A673 (cell line): Measurements from ENCODE around the gene GPC6.

Source experiments
- EZH2 ChIP-seq: fragments of 200-600 bp; sonication (generic); IDR thresholded peaks from 2 replicates; pipeline ENCODE4 v1.6.1; 2017; ENCODE audit warnings: borderline replicate concordance, low read depth, mild to moderate bottlenecking, mixed read lengths, antibody characterized with exemption, low read length; ENCODE audit not compliant: poor library complexity, severe bottlenecking
- TF ChIP-seq, protein P1 (sequence below): fragments of 300-800, 200-600 bp; sonication (generic); conservative IDR thresholded peaks from 2 replicates; pipeline ENCODE4 v1.5.1; 2017; ENCODE audit warnings: low read depth, mild to moderate bottlenecking, antibody characterized with exemption, low read length, moderate library complexity, mixed read lengths

DNA sequence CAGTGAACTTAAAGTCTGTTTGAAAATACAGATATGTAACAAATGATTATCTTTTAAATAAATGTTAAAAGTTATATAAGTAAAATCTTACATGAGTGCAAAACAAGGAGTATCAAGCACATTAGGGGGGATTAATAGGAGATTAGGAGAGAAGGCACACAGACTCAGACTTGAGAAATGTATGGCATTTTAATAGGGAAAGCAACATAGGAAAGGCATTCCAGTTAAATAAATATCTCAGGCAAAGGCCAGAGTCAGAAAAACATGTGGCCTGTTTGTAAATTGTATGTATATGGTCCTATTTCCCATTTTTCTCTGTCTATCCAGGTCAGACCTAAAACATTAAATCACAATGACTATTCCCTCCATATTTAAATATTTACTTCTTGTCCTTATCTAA lies 462.7 kb downstream of the GPC6 start:
- TF ChIP-seq, protein P1, sequence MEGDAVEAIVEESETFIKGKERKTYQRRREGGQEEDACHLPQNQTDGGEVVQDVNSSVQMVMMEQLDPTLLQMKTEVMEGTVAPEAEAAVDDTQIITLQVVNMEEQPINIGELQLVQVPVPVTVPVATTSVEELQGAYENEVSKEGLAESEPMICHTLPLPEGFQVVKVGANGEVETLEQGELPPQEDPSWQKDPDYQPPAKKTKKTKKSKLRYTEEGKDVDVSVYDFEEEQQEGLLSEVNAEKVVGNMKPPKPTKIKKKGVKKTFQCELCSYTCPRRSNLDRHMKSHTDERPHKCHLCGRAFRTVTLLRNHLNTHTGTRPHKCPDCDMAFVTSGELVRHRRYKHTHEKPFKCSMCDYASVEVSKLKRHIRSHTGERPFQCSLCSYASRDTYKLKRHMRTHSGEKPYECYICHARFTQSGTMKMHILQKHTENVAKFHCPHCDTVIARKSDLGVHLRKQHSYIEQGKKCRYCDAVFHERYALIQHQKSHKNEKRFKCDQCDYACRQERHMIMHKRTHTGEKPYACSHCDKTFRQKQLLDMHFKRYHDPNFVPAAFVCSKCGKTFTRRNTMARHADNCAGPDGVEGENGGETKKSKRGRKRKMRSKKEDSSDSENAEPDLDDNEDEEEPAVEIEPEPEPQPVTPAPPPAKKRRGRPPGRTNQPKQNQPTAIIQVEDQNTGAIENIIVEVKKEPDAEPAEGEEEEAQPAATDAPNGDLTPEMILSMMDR, result no peak
- TF ChIP-seq EZH2, result no peak
